WTC11 (cell line): ENCODE measurements around the gene GAP43.

ENCODE experiments used
- MXD4 ChIP-seq: fragments of 250-450 bp; sonication (Bioruptor Pico); IDR thresholded peaks from 2 replicates; pipeline ENCODE4 v1.8.0; 2021; ENCODE audit warnings: mild to moderate bottlenecking, moderate library complexity, borderline replicate concordance
- RORB ChIP-seq: fragments of 250-450 bp; sonication (Bioruptor Pico); IDR thresholded peaks from 2 replicates; pipeline ENCODE4 v1.9.0; 2021; ENCODE audit warnings: mild to moderate bottlenecking
- TF ChIP-seq, protein P1 (sequence below): fragments of 200-600 bp; IDR thresholded peaks from 2 replicates; pipeline ENCODE4 v1.8.0; 2022; ENCODE audit warnings: antibody characterized with exemption

DNA sequence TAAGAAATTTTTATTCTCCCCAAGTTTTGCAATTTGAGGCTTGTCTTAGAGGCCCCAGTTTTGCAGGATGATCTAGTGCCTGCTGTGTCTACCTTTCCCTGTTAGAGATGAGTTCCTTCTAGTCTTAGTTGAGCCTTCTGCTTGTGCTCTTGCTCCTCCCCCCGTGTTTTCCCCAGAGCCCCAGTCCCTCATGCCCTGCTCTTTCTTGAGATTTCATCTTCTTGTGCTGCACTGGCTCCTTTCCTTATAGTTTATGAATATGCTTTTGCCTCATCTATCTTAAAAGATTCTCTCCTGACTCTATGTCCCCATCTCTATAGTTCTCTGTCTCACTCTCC lies 4.7 kb downstream of the GAP43 start:
- no peak for TF ChIP-seq RORB
- TF ChIP-seq, protein P1, sequence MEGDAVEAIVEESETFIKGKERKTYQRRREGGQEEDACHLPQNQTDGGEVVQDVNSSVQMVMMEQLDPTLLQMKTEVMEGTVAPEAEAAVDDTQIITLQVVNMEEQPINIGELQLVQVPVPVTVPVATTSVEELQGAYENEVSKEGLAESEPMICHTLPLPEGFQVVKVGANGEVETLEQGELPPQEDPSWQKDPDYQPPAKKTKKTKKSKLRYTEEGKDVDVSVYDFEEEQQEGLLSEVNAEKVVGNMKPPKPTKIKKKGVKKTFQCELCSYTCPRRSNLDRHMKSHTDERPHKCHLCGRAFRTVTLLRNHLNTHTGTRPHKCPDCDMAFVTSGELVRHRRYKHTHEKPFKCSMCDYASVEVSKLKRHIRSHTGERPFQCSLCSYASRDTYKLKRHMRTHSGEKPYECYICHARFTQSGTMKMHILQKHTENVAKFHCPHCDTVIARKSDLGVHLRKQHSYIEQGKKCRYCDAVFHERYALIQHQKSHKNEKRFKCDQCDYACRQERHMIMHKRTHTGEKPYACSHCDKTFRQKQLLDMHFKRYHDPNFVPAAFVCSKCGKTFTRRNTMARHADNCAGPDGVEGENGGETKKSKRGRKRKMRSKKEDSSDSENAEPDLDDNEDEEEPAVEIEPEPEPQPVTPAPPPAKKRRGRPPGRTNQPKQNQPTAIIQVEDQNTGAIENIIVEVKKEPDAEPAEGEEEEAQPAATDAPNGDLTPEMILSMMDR, result no peak
- no peak for TF ChIP-seq MXD4 (CRISPR knock-in tag)
